Skeletal muscle tissue (tissue), 4 donors: ENCODE data around the gene PSME1. TPM values are rescaled to one million over a fixed set of nuclear protein-coding genes. Genes with fewer than 3 reads are reported as not detected.

Source experiments
- H3K27ac ChIP-seq: one replicate; pipeline ENCODE4 v1.7.0; 2013; ENCODE audit warnings: mild to moderate bottlenecking, low read depth, low read length, inconsistent platforms
- H3K27me3 ChIP-seq, 3 donors: one replicate each; pipeline ENCODE4 v1.7.0; 2013; ENCODE audit warnings: low read length in 3 of 3; ENCODE audit not compliant: control insufficient read depth in 3 of 3, insufficient read depth in 3 of 3
- H3K36me3 ChIP-seq, 3 donors: one replicate each; pipeline ENCODE4 v1.7.0; 2013; ENCODE audit warnings: low read length in 3 of 3; ENCODE audit not compliant: control insufficient read depth in 3 of 3, insufficient read depth in 3 of 3
- H3K4me1 ChIP-seq, 3 donors: one replicate each; pipeline ENCODE4 v1.7.0; 2013; ENCODE audit warnings: low read length in 3 of 3, mild to moderate bottlenecking in 3 of 3; ENCODE audit not compliant: control insufficient read depth in 3 of 3, insufficient read depth in 3 of 3
- H3K4me3 ChIP-seq, 3 donors: one replicate each; pipeline ENCODE4 v1.7.0; 2013; ENCODE audit warnings: low read length in 3 of 3
- H3K9ac ChIP-seq, 3 donors: one replicate each; pipeline ENCODE4 v1.7.0; 2013; ENCODE audit warnings: low read length in 3 of 3, mild to moderate bottlenecking in 3 of 3, moderate library complexity in 2 of 3, low read depth in 1 of 3
- H3K9me3 ChIP-seq, 3 donors: one replicate each; pipeline ENCODE4 v1.7.0; 2013; ENCODE audit warnings: low read length in 3 of 3; ENCODE audit not compliant: control insufficient read depth in 3 of 3
- total RNA-seq: library from RNA; depleted of rRNA; stranded (reverse); fragments of >200 nt; gene quantifications from one replicate; pipeline ENCODE4 v1.2.3, GENCODE V29; 2014
- donor health status: Osteomylitis.

The PSME1 gene
- total RNA-seq, 1 donor from 2014 or later, result 89.8 TPM

DNA sequence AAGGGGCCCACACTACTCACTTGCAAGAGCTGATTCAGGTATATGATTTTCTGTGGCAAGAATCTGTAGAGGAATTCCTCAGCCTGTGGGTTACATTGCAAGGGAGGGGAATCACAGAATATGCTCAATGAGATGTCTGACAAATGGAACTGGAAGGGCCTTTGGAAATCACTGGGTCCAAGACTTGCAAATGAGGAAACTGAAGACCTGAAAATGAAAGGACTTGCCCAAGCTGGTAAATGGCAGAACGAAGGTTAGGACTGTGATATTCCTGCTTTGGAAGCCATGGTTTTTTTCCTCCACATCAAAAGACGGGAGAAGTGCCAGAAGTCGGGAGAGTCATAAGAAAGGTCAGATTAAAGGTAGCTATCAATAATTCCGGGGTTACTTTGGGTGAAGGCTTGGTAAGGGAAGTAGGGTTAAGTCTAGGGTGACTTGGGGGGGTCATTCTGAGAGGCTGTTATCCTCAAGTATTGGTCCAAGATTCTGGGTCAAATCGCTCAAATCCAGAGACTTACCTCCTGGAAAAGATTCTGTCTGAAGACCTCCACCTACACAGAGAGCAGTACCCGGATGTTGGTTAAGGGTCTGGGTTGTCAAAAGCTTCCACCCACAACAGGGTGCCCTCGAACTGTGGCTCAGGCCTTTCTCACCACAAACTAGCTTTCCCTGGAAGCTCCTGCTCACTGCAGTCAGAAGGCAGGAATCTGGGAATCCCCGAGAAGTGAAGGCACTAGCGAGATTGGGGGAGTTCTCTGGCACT lies 9.9 kb downstream of the PSME1 start:
- H3K27me3 ChIP-seq, result no peaks in the 10 kb centered on the region
- H3K9me3 ChIP-seq, result no peaks in the 10 kb centered on the region
- H3K9ac ChIP-seq, result peak overlapping the region; percentile 81 to 96 (median 91)
- peaks cover 34 to 61% (median 36%) of the 10 kb centered on the region in 3 donors for H3K4me1 ChIP-seq
- H3K27ac ChIP-seq, result peak overlapping the region; percentile 90
- H3K36me3 ChIP-seq, result peaks cover 20 to 35% (median 24%) of the 10 kb centered on the region in 3 donors
- peak overlapping the region; percentile 85 to 97 (median 94) for H3K4me3 ChIP-seq

DNA sequence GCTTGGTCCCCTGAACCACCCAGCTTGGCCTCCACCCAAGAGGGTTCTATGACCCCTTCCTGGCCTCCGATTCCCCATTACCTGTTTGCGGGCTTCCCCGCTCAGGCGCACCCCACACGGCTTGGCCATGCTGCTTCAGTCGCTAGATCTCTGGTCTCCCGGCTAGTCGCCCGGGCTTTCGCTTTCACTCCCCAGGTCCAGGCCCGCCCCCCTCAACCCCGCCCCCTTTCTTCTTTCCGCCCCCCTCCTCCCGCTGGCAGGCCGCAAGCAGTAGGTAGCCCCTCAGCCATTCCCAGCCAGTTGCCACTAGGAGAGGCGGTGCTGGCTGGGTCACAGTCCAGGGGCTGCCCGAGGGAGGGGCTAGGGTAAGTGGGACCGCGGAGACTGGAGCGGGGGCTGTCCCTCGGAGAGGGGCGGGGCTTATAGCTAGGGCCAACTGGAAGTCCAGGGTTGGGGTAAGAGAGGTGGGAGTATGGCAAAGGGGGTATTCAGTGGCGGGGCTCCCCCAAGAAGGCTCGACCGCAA lies 10.5 kb downstream of the PSME1 start, which contains the start of gene PSME2:
TSS of gene PSME2 (minus strand) at position 158 of the 525 bp plus-strand sequence. CDS start at position 129, 29 bp downstream.
- Histone ChIP-seq H3K36me3 (peaks cover 27 to 41% (median 30%) of the 10 kb centered on the region in 3 donors), H3K27ac (peak within 1 kb of the TSS; percentile 90), H3K4me3 (peak within 1 kb of the TSS; percentile 90 to 97 (median 94)), H3K9me3 (no peaks in the 10 kb centered on the region), H3K9ac (peak within 1 kb of the TSS; percentile 90 to 96 (median 91)), H3K27me3 (no peaks in the 10 kb centered on the region), H3K4me1 (peaks cover 34 to 57% (median 36%) of the 10 kb centered on the region in 3 donors)

DNA sequence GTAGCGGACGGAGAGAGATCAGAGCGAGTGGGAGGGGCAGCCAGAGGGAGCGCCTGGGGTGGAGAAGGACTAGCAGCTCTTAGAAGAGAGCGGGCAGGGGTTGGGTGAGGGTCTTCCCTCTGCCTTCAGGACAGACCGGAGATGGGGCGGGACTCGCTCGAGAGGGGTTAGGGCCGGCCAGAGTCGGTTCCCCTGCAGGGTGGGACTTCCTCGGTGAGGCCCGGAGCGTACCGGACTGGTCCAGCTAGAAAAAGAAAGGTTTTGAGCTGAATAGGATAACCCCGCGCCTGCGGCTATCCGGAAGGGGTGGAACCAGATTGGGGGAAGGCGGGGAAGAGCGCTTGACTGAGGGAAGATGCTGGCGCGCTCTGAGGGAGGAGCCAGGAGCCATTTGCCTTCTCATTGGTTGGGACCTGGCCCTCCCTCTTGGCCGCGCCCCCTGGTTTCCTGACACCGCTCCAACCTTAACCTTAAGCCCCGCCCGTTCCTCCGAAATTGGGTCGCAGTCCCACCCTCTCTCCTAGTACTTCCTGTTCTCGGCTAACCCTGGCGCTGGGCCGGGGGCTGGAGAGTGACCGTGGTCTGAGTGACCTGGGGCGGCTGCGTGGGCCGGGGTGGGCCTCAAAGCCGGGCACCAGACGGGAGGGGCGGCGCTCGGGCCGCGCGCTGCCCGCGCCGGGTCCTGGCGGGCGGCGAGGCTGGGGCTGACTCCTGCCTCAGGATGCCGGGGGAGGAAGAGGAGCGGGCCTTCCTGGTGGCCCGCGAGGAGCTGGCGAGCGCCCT lies 11.2 kb downstream of the PSME1 start, which contains the start of gene RNF31:
TSS of gene RNF31 (plus strand) at position 521 of the 783 bp plus-strand sequence. CDS start at position 722, 201 bp downstream.
- H3K36me3 ChIP-seq, result peaks cover 33 to 48% (median 36%) of the 10 kb centered on the region in 3 donors
- peak within 1 kb of the TSS; percentile 90 to 96 (median 91) for H3K9ac ChIP-seq
- H3K4me1 ChIP-seq, result peaks cover 31 to 52% (median 31%) of the 10 kb centered on the region in 3 donors

DNA sequence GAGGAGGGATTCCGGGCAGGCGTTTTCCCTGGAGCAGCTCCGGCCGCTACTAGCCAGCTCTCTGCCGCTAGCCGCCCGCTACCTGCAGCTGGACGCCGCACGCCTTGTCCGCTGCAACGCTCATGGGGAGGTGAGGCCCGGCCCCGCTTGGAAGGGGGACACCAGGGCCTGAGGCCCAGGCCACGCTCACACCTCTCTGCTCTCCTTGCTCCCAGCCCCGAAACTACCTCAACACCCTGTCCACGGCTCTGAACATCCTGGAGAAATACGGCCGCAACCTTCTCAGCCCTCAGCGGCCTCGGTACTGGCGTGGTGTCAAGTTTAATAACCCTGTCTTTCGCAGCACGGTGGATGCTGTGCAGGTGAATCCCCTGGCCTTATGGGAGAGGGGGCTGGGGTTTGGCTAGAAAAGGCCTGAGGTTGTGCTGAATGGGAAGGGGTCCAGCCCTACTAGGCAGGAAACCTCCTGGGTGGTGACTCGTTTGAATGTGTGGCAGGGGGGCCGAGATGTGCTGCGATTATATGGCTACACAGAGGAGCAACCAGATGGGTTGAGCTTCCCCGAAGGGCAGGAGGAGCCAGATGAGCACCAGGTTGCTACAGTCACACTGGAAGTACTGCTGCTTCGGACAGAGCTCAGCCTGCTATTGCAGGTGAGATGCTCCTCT lies 11.9 kb downstream of the PSME1 start:
- Histone ChIP-seq H3K4me3 (peak overlapping the region; percentile 90 to 97 (median 94)), H3K27me3 (no peaks in the 10 kb centered on the region), H3K9me3 (no peaks in the 10 kb centered on the region), H3K27ac (peak overlapping the region; percentile 80), H3K4me1 (peaks cover 30 to 50% (median 31%) of the 10 kb centered on the region in 3 donors), H3K9ac (peak overlapping the region; percentile 90 to 96 (median 91)), H3K36me3 (peaks cover 37 to 52% (median 39%) of the 10 kb centered on the region in 3 donors)

More for the DNA sequence above, 11.2 kb downstream of the PSME1 start, which contains the start of gene RNF31:
- Histone ChIP-seq H3K27me3 (no peaks in the 10 kb centered on the region), H3K4me3 (peak within 1 kb of the TSS; percentile 90 to 97 (median 94)), H3K27ac (peak within 1 kb of the TSS; percentile 90), H3K9me3 (no peaks in the 10 kb centered on the region)

DNA sequence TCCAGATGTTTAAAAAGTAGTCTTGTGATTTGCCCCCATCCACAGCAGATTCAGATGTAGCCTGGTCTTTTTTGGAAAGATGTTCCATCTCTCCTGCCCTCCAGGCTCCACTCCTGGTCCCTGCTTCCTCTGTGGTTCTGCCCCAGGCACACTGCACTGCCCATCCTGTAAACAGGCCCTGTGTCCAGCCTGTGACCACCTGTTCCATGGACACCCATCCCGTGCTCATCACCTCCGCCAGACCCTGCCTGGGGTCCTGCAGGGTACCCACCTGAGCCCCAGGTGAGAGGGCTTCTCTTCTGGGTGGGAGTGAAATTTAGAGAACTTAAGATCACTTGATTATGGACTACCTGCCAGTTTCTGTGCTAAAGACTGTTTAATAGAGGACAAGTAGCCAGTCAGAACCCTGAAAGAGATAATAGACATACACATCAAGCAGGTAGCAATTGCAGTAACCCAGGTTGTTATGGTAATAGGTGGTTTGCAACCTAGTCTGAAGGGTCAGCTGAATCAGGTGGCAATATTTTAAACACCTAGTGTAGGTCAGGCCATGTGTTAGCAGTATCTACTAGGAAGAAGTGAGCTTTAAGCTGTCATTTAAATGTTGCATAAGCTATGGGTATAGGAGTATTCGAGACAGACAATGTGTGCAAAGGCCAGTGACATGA lies 13.4 kb downstream of the PSME1 start:
- H3K9me3 ChIP-seq, result no peaks in the 10 kb centered on the region
- H3K27me3 ChIP-seq, result no peaks in the 10 kb centered on the region
- H3K4me1 ChIP-seq, result peaks cover 25 to 38% (median 30%) of the 10 kb centered on the region in 3 donors
- peaks cover 33 to 51% (median 35%) of the 10 kb centered on the region in 3 donors for H3K36me3 ChIP-seq
- no peak overlapping the region for H3K9ac ChIP-seq
- H3K27ac ChIP-seq, result no peak overlapping the region
- no peak overlapping the region for H3K4me3 ChIP-seq

DNA sequence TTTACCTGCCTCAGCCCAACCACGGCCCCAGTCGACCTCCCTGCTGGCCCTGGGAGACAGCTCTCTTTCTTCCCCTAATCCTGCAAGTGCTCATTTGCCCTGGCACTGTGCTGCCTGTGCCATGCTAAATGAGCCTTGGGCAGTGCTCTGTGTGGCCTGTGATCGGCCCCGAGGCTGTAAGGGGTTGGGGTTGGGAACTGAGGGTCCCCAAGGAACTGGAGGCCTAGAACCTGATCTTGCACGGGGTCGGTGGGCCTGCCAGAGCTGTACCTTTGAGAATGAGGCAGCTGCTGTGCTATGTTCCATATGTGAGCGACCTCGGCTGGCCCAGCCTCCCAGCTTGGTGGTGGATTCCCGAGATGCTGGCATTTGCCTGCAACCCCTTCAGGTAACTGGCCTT lies 14.1 kb downstream of the PSME1 start:
- Histone ChIP-seq H3K36me3 (peaks cover 38 to 53% (median 39%) of the 10 kb centered on the region in 3 donors), H3K9me3 (no peaks in the 10 kb centered on the region), H3K27me3 (no peaks in the 10 kb centered on the region), H3K4me1 (peaks cover 24 to 35% (median 30%) of the 10 kb centered on the region in 3 donors), H3K9ac (peak overlapping the region in 1 of 3 donors; percentile 8), H3K27ac (no peak overlapping the region), H3K4me3 (no peak overlapping the region)

DNA sequence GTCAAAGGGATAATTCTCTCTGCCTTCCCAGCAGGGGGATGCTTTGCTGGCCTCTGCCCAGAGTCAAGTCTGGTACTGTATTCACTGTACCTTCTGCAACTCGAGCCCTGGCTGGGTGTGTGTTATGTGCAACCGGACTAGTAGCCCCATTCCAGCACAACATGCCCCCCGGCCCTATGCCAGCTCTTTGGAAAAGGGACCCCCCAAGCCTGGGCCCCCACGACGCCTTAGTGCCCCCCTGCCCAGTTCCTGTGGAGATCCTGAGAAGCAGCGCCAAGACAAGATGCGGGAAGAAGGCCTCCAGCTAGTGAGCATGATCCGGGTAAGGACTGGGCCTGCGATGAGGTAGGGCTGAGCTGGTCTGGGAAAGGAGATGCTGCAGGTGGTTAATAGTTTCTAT lies 14.6 kb downstream of the PSME1 start:
- Histone ChIP-seq H3K4me3 (no peak overlapping the region), H3K27me3 (no peaks in the 10 kb centered on the region), H3K27ac (no peak overlapping the region), H3K9ac (no peak overlapping the region), H3K36me3 (peaks cover 41 to 58% (median 44%) of the 10 kb centered on the region in 3 donors), H3K9me3 (no peaks in the 10 kb centered on the region), H3K4me1 (peaks cover 19 to 33% (median 25%) of the 10 kb centered on the region in 3 donors)

DNA sequence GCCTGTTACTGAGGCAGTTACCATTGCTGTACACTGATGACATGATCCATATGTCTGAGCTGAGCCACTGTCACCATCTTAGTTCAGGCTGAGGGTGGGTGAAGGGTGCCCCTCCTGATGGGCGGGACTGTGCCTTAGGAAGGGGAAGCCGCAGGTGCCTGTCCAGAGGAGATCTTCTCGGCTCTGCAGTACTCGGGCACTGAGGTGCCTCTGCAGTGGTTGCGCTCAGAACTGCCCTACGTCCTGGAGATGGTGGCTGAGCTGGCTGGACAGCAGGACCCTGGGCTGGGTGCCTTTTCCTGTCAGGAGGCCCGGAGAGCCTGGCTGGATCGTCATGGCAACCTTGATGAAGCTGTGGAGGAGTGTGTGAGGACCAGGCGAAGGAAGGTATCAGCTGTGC lies 15.0 kb downstream of the PSME1 start:
- Histone ChIP-seq H3K27me3 (no peaks in the 10 kb centered on the region), H3K4me3 (no peak overlapping the region), H3K27ac (no peak overlapping the region), H3K9ac (peak overlapping the region in 1 of 3 donors; percentile 43), H3K4me1 (peaks cover 15 to 28% (median 21%) of the 10 kb centered on the region in 3 donors), H3K9me3 (no peaks in the 10 kb centered on the region), H3K36me3 (peaks cover 44 to 62% (median 48%) of the 10 kb centered on the region in 3 donors)
